Tibial nerve (tissue), 4 donors: ENCODE data around the gene LARP1B. TPM values are rescaled to one million over a fixed set of nuclear protein-coding genes. Genes with fewer than 3 reads are reported as not detected.
"Not testable (repeated sequence)": the region's sequence is repeated elsewhere in the genome, so short reads cannot be mapped to it uniquely, and the experiment has no call there.

Experiments
- DNase-seq, 2 donors: peaks; one replicate each; pipeline ENCODE4 v3.0.0-alpha.2; 2019; ENCODE audit warnings: low spot score in 2 of 2
- H3K27ac ChIP-seq, 4 donors: fragments of 200-600 bp; sonication (generic) in 3 of 4; one replicate each; pipeline ENCODE4 v1.5.1; 2017 to 2019; ENCODE audit warnings: mild to moderate bottlenecking in 1 of 4
- H3K27me3 ChIP-seq, 2 donors: fragments of 200-600 bp; sonication (generic) in 1 of 2; one replicate each; pipeline versions ENCODE4 v1.5.1 to v1.6.0; 2017 to 2019
- H3K36me3 ChIP-seq, 3 donors: fragments of 200-600 bp; sonication (generic); one replicate each; pipeline ENCODE4 v1.5.1; 2018 to 2019
- H3K4me1 ChIP-seq, 4 donors: fragments of 200-600 bp; sonication (generic) in 3 of 4; one replicate each; pipeline ENCODE4 v1.5.1; 2017 to 2019
- H3K4me3 ChIP-seq, 4 donors: fragments of 200-600 bp; sonication (generic) in 3 of 4; one replicate each; pipeline ENCODE4 v1.5.1; 2017 to 2019; ENCODE audit warnings: mild to moderate bottlenecking in 1 of 4, moderate library complexity in 1 of 4
- H3K9me3 ChIP-seq, 4 donors: fragments of 200-600 bp; sonication (generic) in 3 of 4; one replicate each; pipeline ENCODE4 v1.5.1; 2017 to 2019
- EP300 ChIP-seq, 2 donors: sonication (generic); formaldehyde crosslinking; IDR thresholded peaks; one replicate each; pipeline ENCODE4 v1.6.1; 2017; ENCODE audit warnings: antibody characterized with exemption in 2 of 2, mild to moderate bottlenecking in 1 of 2
- POLR2A ChIP-seq, 2 donors: fragments of 450-650 bp; IDR thresholded peaks; one replicate each; pipeline ENCODE4 v1.6.1; 2017; ENCODE audit warnings: antibody characterized with exemption in 2 of 2, mild to moderate bottlenecking in 2 of 2, moderate library complexity in 2 of 2
- WGBS, 2 donors: methylation state at CpG; one replicate each; pipeline ENCODE4 v1.1.5; 2018; 5-methylcytosine and 5-hydroxymethylcytosine counted together
- total RNA-seq, 4 donors: library from RNA; depleted of rRNA; stranded (reverse); fragments of >200 nt; gene quantifications; one replicate each; pipeline ENCODE4 v1.1.0, GENCODE V29; 2016
- TF ChIP-seq, protein P1 (sequence below), 5 experiments: fragments of 200-600 bp in 3 of 5; fragments of 450-650 bp in 2 of 5; sonication (generic) in 3 of 5; IDR thresholded peaks; one replicate each; pipeline ENCODE4 v1.5.1; 2016 to 2019; ENCODE audit warnings: antibody characterized with exemption in 5 of 5, mild to moderate bottlenecking in 3 of 5, moderate library complexity in 2 of 5

LARP1B gene
- total RNA-seq, 4 donors from 2014 or later = 23.1 to 43.8 (median 34.4) TPM

DNA sequence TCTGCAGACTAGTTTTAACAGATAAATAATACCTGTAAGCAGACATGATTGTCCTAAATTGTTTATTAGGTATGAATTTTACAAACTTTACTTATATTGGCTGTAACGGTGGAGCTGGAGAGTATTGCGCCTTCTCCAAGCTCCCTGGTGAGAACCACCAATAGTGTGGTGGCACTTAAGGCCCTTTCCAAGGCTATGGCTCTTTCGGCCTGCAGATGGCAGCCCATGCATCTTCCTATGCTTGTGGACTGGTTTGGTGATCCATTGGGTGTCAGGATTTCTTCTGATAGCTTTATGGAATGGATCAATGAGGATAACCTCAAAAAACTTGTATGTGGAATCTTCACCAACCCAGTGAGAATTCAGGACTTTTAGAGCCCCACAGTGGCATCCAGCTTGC is 7.8 kb downstream of the LARP1B start:
- H3K36me3 ChIP-seq = no peaks in the 10 kb centered on the region
- TF ChIP-seq, protein P1, sequence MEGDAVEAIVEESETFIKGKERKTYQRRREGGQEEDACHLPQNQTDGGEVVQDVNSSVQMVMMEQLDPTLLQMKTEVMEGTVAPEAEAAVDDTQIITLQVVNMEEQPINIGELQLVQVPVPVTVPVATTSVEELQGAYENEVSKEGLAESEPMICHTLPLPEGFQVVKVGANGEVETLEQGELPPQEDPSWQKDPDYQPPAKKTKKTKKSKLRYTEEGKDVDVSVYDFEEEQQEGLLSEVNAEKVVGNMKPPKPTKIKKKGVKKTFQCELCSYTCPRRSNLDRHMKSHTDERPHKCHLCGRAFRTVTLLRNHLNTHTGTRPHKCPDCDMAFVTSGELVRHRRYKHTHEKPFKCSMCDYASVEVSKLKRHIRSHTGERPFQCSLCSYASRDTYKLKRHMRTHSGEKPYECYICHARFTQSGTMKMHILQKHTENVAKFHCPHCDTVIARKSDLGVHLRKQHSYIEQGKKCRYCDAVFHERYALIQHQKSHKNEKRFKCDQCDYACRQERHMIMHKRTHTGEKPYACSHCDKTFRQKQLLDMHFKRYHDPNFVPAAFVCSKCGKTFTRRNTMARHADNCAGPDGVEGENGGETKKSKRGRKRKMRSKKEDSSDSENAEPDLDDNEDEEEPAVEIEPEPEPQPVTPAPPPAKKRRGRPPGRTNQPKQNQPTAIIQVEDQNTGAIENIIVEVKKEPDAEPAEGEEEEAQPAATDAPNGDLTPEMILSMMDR (IDR thresholded peaks at IDR 0.05) = no peak
- TF ChIP-seq POLR2A (IDR thresholded peaks at IDR 0.05) (no peak), EP300 (IDR thresholded peaks at IDR 0.05) (no peak)
- H3K9me3 ChIP-seq = no peaks in the 10 kb centered on the region
- no peaks in the 10 kb centered on the region for H3K4me1 ChIP-seq
- WGBS, 2 donors = 90 to 92% methylated on average over 3 of the region's 3 CpGs
- H3K27ac ChIP-seq = no peak overlapping the region
- H3K4me3 ChIP-seq = no peak overlapping the region
- DNase-seq = no peak
- no peaks in the 10 kb centered on the region for H3K27me3 ChIP-seq

DNA sequence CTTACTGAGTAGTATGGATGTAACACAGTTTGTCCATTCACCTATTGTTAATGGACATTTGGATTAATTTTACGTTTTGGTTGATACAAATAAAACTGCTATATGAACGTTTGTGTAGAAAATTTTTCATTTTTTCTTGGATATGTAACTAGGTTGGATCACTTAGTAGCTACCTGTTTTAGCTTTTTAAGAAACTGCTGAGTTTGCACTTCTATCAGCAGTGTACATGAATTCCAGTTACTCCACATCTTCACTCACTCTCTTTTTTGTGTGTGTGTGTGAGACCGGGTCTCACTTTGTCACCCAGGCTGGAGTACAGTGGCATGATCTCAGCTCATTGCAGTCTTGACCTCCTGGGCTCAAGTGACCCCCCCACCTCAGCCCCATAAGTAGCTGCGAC is 15.4 kb downstream of the LARP1B start:
- DNase-seq = no peak
- no peaks in the 10 kb centered on the region for H3K27me3 ChIP-seq
- no peak for TF ChIP-seq POLR2A (IDR thresholded peaks at IDR 0.05)
- TF ChIP-seq, protein P1 (IDR thresholded peaks at IDR 0.05) = no peak
- TF ChIP-seq EP300 (IDR thresholded peaks at IDR 0.05) = no peak
- no peaks in the 10 kb centered on the region for H3K9me3 ChIP-seq
- H3K4me1 ChIP-seq = no peaks in the 10 kb centered on the region
- H3K4me3 ChIP-seq = no peak overlapping the region
- WGBS, 2 donors = 87 to 90% methylated on average over 4 of the region's 4 CpGs
- H3K36me3 ChIP-seq = peaks cover 0 to 47% (median 0%) of the 10 kb centered on the region in 3 donors
- H3K27ac ChIP-seq = no peak overlapping the region

DNA sequence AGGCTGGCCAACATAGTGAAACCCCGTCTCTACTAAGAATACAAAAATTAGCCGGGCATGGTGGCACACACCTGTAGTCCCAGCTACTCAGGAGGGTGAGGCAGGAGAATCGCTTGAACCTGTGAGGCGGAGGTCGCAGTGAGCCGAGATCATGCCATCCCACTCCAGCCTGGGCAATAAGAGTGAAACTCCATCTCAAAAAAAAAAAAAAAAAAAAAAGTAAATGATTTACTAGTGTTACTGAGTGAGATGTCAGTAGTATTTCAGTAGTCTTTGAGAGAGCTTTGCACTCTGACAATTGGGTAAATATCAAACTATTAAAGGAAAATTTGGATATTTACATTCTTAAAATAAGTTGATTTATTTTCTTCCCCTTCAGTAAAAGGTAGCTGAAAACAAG is 34.2 kb downstream of the LARP1B start:
- DNase-seq, H3K9me3 ChIP-seq, H3K27ac ChIP-seq, H3K27me3 ChIP-seq, H3K4me3 ChIP-seq, H3K4me1 ChIP-seq: not testable (repeated sequence)
- peaks cover 0 to 77% (median 0%) of the 10 kb centered on the region in 3 donors for H3K36me3 ChIP-seq
- 94 to 96% methylated on average over 6 of the region's 6 CpGs for WGBS, 2 donors

DNA sequence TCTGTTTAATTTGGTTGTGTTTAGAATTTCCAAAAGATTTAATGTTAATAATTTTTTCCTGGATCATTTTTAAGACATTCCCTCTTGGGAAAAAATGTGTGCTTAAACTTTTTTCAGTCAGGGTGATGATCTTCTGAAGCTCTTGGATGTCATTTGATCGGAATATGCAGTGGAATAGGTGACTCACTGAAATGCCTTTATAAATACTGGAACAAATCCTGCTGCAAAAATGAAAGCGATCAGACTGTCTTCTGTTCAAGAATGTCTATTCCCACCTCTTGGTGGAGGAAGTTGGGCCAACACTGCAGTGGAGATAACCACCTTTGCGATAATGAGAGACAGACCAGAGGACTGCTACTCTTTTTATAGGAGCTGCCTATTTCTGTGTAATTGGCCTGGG is 46.7 kb downstream of the LARP1B start:
- WGBS, 2 donors = 83 to 86% methylated on average over 3 of the region's 3 CpGs
- H3K9me3 ChIP-seq = no peaks in the 10 kb centered on the region
- no peaks in the 10 kb centered on the region for H3K4me1 ChIP-seq
- no peak for DNase-seq
- TF ChIP-seq EP300 (IDR thresholded peaks at IDR 0.05) (no peak), POLR2A (IDR thresholded peaks at IDR 0.05) (no peak)
- TF ChIP-seq, protein P1 (IDR thresholded peaks at IDR 0.05) = no peak
- H3K36me3 ChIP-seq = peaks cover 0 to 44% (median 0%) of the 10 kb centered on the region in 3 donors
- H3K27me3 ChIP-seq = no peaks in the 10 kb centered on the region
- no peak overlapping the region for H3K4me3 ChIP-seq
- no peak overlapping the region for H3K27ac ChIP-seq

DNA sequence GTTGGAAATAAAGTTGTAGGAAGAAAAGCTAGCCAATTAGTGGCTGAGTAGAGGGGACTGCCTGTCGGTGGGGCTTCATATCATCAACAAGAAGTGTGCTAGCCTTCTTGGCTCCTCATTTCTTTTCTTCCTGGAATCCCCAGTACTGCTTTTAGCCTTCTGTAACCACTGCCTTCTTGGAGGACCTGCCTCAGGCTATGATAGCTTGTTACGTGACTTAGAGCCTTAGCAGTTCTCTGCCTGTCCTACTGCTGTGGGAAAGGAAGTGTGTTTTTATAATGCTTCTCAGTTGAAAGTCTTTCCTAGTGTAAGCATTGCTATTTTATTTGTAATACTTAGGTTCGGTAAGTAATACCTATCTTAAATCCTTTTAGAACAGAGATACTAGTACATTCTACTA is 61.9 kb downstream of the LARP1B start:
- WGBS, 2 donors = 86 to 93% methylated on average over 3 of the region's 3 CpGs
- TF ChIP-seq EP300 (IDR thresholded peaks at IDR 0.05) = no peak
- TF ChIP-seq, protein P1 (IDR thresholded peaks at IDR 0.05) = no peak
- TF ChIP-seq POLR2A (IDR thresholded peaks at IDR 0.05) = no peak
- Histone ChIP-seq H3K36me3 (peaks cover 0 to 28% (median 0%) of the 10 kb centered on the region in 3 donors), H3K4me1 (no peaks in the 10 kb centered on the region), H3K27me3 (no peaks in the 10 kb centered on the region), H3K4me3 (no peak overlapping the region), H3K27ac (no peak overlapping the region), H3K9me3 (no peaks in the 10 kb centered on the region)
- DNase-seq = no peak

DNA sequence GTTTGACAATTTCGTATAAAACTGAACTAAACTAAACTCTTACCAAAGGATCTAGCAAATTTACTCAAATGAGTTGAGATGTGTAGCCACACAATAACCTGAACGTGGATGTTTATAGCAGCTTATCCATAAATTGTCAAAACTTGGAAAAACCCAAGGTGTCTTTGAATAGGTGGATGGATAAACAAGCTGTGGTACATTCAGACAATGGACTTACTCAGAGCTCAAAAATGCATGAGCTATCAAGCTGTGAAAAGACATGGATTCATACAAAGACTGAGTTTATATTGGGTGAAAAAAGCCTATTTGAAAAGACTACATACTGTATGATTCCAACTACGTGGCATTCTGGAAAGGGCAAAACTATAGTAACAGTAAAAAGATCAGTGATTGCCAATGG is 69.5 kb downstream of the LARP1B start:
- TF ChIP-seq EP300 (IDR thresholded peaks at IDR 0.05) = no peak
- no peak for TF ChIP-seq POLR2A (IDR thresholded peaks at IDR 0.05)
- TF ChIP-seq, protein P1 (IDR thresholded peaks at IDR 0.05) = no peak
- Histone ChIP-seq H3K27ac (no peak overlapping the region), H3K36me3 (peaks cover 0 to 29% (median 0%) of the 10 kb centered on the region in 3 donors), H3K4me3 (no peak overlapping the region), H3K27me3 (no peaks in the 10 kb centered on the region), H3K9me3 (no peaks in the 10 kb centered on the region), H3K4me1 (no peaks in the 10 kb centered on the region)
- no peak for DNase-seq
- 60 to 75% methylated on average over 3 of the region's 3 CpGs for WGBS, 2 donors
